ENCODE data around the gene WIF1. TPM values are rescaled to one million over a fixed set of nuclear protein-coding genes. Genes with fewer than 3 reads are reported as not detected.

WIF1 gene
- total and polyA plus RNA-seq, 4 donors = 16.9 to 109 (median 51.0) TPM

DNA sequence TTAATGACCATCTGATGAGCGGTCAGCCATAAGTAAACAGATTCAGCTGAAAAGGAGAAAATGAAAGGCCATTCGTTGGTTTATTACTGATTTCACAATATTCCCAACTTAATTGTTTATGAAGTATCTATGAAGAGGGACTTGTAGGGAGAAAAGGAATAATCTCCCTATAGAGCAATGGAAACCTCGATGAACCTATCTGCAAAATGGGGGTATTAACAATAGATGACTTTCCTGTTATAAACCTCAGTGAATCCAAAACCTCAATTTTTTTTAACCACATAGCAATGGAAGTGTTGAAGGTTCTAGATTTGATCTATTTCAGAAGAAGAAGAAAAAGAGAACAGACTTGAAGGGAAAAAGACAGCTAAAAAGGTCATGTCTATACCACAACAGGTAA is 2.0 kb downstream of the WIF1 start:
- TF ChIP-seq, protein P1, sequence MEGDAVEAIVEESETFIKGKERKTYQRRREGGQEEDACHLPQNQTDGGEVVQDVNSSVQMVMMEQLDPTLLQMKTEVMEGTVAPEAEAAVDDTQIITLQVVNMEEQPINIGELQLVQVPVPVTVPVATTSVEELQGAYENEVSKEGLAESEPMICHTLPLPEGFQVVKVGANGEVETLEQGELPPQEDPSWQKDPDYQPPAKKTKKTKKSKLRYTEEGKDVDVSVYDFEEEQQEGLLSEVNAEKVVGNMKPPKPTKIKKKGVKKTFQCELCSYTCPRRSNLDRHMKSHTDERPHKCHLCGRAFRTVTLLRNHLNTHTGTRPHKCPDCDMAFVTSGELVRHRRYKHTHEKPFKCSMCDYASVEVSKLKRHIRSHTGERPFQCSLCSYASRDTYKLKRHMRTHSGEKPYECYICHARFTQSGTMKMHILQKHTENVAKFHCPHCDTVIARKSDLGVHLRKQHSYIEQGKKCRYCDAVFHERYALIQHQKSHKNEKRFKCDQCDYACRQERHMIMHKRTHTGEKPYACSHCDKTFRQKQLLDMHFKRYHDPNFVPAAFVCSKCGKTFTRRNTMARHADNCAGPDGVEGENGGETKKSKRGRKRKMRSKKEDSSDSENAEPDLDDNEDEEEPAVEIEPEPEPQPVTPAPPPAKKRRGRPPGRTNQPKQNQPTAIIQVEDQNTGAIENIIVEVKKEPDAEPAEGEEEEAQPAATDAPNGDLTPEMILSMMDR (IDR thresholded peaks at IDR 0.05; ENCODE audit: control extremely low read depth, extremely low read depth) = no peak
- peaks cover 0 to 3% (median 0%) of the 10 kb centered on the region in 4 donors for H3K9me3 ChIP-seq (ENCODE audit: control insufficient read depth in 4 of 4, insufficient read depth in 3 of 4, low read length in 3 of 4)
- DNase-seq = no peak
- no peak overlapping the region for H3K9ac ChIP-seq (ENCODE audit: insufficient read depth in 1 of 2, low read length in 2 of 2)
- ATAC-seq (ENCODE audit: insufficient read depth, low FRiP score) = no peak
- no peaks in the 10 kb centered on the region for H3K36me3 ChIP-seq (ENCODE audit: control insufficient read depth in 4 of 4, insufficient read depth in 4 of 4, low read length in 4 of 4)
- peaks cover 0 to 11% (median 4%) of the 10 kb centered on the region in 5 donors for H3K4me1 ChIP-seq (ENCODE audit: control insufficient read depth in 5 of 5, insufficient read depth in 5 of 5, low read length in 5 of 5)
- H3K27ac ChIP-seq (ENCODE audit: low read depth in 1 of 2, low read length in 1 of 2) = no peak overlapping the region
- H3K4me3 ChIP-seq = no peak overlapping the region
- peaks cover 0 to 44% (median 34%) of the 10 kb centered on the region in 3 donors for H3K27me3 ChIP-seq (ENCODE audit: control insufficient read depth in 3 of 3, insufficient read depth in 3 of 3, low read length in 2 of 3)
- WGBS, 2 donors = 79 to 87% methylated on average over 3 of the region's 3 CpGs

DNA sequence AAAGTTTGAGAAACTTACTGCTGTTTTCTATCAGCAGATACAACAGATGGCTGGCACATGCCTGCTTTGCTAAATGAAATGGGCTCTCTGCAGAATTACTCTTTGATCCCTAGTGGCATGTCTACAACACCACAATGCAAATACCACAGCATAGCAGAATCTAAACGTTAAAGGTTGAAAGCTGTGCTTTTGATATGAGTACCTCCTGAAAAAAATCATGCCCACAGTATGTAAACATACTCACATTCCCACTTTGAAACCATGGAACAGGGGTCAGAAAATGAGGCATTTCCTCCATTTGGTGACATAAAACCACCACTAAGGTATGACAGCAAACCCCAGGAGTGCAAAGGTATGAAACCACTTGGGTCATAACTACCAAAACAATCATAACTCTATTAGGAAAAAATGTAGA is 7.5 kb downstream of the WIF1 start:
- no peak overlapping the region for H3K4me3 ChIP-seq
- DNase-seq = peak; percentile 26 to 84 (median 67)
- no peaks in the 10 kb centered on the region for H3K36me3 ChIP-seq (ENCODE audit: control insufficient read depth in 4 of 4, insufficient read depth in 4 of 4, low read length in 4 of 4)
- peaks cover 0 to 6% (median 5%) of the 10 kb centered on the region in 3 donors for H3K27me3 ChIP-seq (ENCODE audit: control insufficient read depth in 3 of 3, insufficient read depth in 3 of 3, low read length in 2 of 3)
- WGBS, 2 donors = 25 to 55% methylated on average over 1 of the region's 1 CpG
- ATAC-seq (ENCODE audit: insufficient read depth, low FRiP score) = peak; percentile 51
- no peak overlapping the region for H3K9ac ChIP-seq (ENCODE audit: insufficient read depth in 1 of 2, low read length in 2 of 2)
- TF ChIP-seq, protein P1 (IDR thresholded peaks at IDR 0.05; ENCODE audit: control extremely low read depth, extremely low read depth) = no peak
- H3K27ac ChIP-seq (ENCODE audit: low read depth in 1 of 2, low read length in 1 of 2) = no peak overlapping the region
- peaks cover 0 to 6% (median 0%) of the 10 kb centered on the region in 5 donors for H3K4me1 ChIP-seq (ENCODE audit: control insufficient read depth in 5 of 5, insufficient read depth in 5 of 5, low read length in 5 of 5)
- H3K9me3 ChIP-seq (ENCODE audit: control insufficient read depth in 4 of 4, insufficient read depth in 3 of 4, low read length in 3 of 4) = no peaks in the 10 kb centered on the region

DNA sequence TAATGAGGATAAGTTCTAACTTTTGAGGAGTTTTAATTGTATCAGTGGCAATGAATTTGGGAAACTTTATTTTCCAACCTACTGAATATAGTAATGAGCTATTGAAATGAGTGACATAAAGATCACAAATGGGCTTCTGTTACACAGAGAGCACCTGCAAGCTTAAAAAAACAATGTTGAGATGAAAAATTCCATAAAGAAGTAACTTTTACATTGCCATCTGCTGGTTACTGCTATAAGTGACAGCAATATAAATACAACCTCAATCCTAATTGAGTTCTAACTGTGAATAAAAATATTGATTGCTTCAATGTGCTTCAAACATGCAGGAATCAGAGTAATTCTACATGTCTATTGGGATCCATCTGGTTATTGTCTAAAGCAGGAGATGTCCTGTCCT is 14.2 kb downstream of the WIF1 start:
- no peak overlapping the region for H3K9ac ChIP-seq (ENCODE audit: insufficient read depth in 1 of 2, low read length in 2 of 2)
- H3K36me3 ChIP-seq (ENCODE audit: control insufficient read depth in 4 of 4, insufficient read depth in 4 of 4, low read length in 4 of 4) = no peaks in the 10 kb centered on the region
- no peak for DNase-seq
- H3K4me3 ChIP-seq = no peak overlapping the region
- no peaks in the 10 kb centered on the region for H3K4me1 ChIP-seq (ENCODE audit: control insufficient read depth in 5 of 5, insufficient read depth in 5 of 5, low read length in 5 of 5)
- no peaks in the 10 kb centered on the region for H3K27me3 ChIP-seq (ENCODE audit: control insufficient read depth in 3 of 3, insufficient read depth in 3 of 3, low read length in 2 of 3)
- no peak overlapping the region for H3K27ac ChIP-seq (ENCODE audit: low read depth in 1 of 2, low read length in 1 of 2)
- no peaks in the 10 kb centered on the region for H3K9me3 ChIP-seq (ENCODE audit: control insufficient read depth in 4 of 4, insufficient read depth in 3 of 4, low read length in 3 of 4)
- ATAC-seq (ENCODE audit: insufficient read depth, low FRiP score) = no peak
- TF ChIP-seq, protein P1 (IDR thresholded peaks at IDR 0.05; ENCODE audit: control extremely low read depth, extremely low read depth) = no peak

DNA sequence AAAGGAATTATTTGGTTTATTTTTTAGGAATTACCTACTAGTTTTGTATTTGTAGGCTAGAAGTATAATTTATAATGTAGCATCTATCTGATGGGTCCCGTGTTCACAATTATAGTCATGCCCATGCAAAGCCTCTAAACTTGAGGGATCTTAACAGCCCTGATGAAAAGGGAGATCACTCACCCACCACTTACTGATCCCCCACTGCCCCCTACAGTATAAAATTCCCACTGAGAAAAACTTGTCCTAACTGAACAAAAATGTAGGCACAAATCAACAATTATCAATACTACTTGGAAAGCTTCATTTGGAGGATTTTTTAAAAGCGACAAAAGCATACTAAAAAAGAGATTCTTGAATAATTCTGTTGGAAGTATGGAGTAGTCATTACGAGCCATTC is 21.0 kb downstream of the WIF1 start:
- ATAC-seq (ENCODE audit: insufficient read depth, low FRiP score) = no peak

More for the DNA sequence above, 21.0 kb downstream of the WIF1 start:
- peaks cover 0 to 7% (median 0%) of the 10 kb centered on the region in 5 donors for H3K4me1 ChIP-seq (ENCODE audit: control insufficient read depth in 5 of 5, insufficient read depth in 5 of 5, low read length in 5 of 5)
- no peaks in the 10 kb centered on the region for H3K36me3 ChIP-seq (ENCODE audit: control insufficient read depth in 4 of 4, insufficient read depth in 4 of 4, low read length in 4 of 4)
- no peak overlapping the region for H3K27ac ChIP-seq (ENCODE audit: low read depth in 1 of 2, low read length in 1 of 2)
- H3K9ac ChIP-seq (ENCODE audit: insufficient read depth in 1 of 2, low read length in 2 of 2) = no peak overlapping the region
- TF ChIP-seq, protein P1 (IDR thresholded peaks at IDR 0.05; ENCODE audit: control extremely low read depth, extremely low read depth) = no peak
- no peaks in the 10 kb centered on the region for H3K9me3 ChIP-seq (ENCODE audit: control insufficient read depth in 4 of 4, insufficient read depth in 3 of 4, low read length in 3 of 4)
- H3K4me3 ChIP-seq = no peak overlapping the region
- peak in 2 of 3 donors; percentile 55 to 62 for DNase-seq
- no peaks in the 10 kb centered on the region for H3K27me3 ChIP-seq (ENCODE audit: control insufficient read depth in 3 of 3, insufficient read depth in 3 of 3, low read length in 2 of 3)
- 70 to 76% methylated on average over 3 of the region's 3 CpGs for WGBS, 2 donors
